ENCODE results near the gene MMADHC.

MMADHC gene

DNA sequence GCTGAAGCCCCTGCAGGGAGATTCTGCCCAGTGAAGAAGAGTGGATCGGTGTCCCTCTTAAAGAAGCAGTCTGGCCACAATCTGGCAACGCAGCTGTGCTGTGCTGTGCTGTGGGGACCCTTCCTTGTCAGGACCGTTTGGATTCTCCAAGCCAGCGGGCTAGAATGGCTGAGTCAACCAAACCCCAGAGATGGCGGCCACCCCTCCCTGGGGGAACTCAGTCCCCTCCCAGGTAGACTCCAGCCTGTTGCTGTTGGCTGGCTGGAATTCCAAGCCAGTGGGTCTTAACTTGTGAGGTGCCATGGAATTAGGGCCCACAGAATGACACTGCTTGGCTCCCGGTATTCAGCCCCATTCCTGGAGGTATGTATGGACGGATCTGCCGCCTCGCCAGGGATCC, 62.3 kb downstream of the MMADHC start:
- Histone ChIP-seq H3K4me3 (replicated peaks; ENCODE audit: insufficient read depth, low read length) (no peak overlapping the region), H3K27me3 (ENCODE audit: insufficient read depth, poor library complexity, severe bottlenecking) (no peaks in the 10 kb centered on the region), H3K27ac (replicated peaks) (no peak overlapping the region)
- DNase-seq (ENCODE audit: low read depth in 1 of 2, low spot score in 1 of 2): no peak
- no peak for TF ChIP-seq SPI1 (IDR thresholded peaks at IDR 0.05; ENCODE audit: borderline replicate concordance, low read depth)
- no peak for TF ChIP-seq POLR2AphosphoS5 (IDR thresholded peaks at IDR 0.05; ENCODE audit: low read depth)
- no peak for TF ChIP-seq GABPA (IDR thresholded peaks at IDR 0.05; ENCODE audit: low read depth)
